ENCODE measurements around the gene MED13. TPM values are rescaled to one million over a fixed set of nuclear protein-coding genes. Genes with fewer than 3 reads are reported as not detected.

MED13 gene
- total RNA-seq, 1 donor from 2014 or later: 130 TPM

GRCh38 chr17:62049299-62049698 is 15.8 kb downstream of the MED13 start:
- H3K4me1 Mint-ChIP-seq (ENCODE audit: low read depth, unreplicated experiment): peaks cover 26% of the 10 kb centered on the region
- TF ChIP-seq CTCF (IDR thresholded peaks at IDR 0.05; ENCODE audit: partially characterized antibody, unreplicated experiment): no peak
- H3K36me3 Mint-ChIP-seq (ENCODE audit: unreplicated experiment): no peaks in the 10 kb centered on the region
- peaks cover 8% of the 10 kb centered on the region for H3K27me3 Mint-ChIP-seq (ENCODE audit: unreplicated experiment)
- no peak overlapping the region for H3K4me3 Mint-ChIP-seq (ENCODE audit: unreplicated experiment)
- no peak for DNase-seq
- peak overlapping the region; percentile 14 for H3K27ac Mint-ChIP-seq (ENCODE audit: unreplicated experiment)
- peaks cover 4% of the 10 kb centered on the region for H3K9me3 Mint-ChIP-seq (ENCODE audit: unreplicated experiment)

GRCh38 chr17:62048262-62048661 is 16.8 kb downstream of the MED13 start:
- Mint-ChIP-seq H3K27ac (ENCODE audit: unreplicated experiment) (no peak overlapping the region), H3K9me3 (ENCODE audit: unreplicated experiment) (peaks cover 4% of the 10 kb centered on the region), H3K36me3 (ENCODE audit: unreplicated experiment) (no peaks in the 10 kb centered on the region), H3K4me3 (ENCODE audit: unreplicated experiment) (no peak overlapping the region), H3K4me1 (ENCODE audit: low read depth, unreplicated experiment) (peaks cover 26% of the 10 kb centered on the region), H3K27me3 (ENCODE audit: unreplicated experiment) (peaks cover 8% of the 10 kb centered on the region)
- TF ChIP-seq CTCF (IDR thresholded peaks at IDR 0.05; ENCODE audit: partially characterized antibody, unreplicated experiment): no peak
- no peak for DNase-seq

GRCh38 chr17:62045517-62045916 is 19.6 kb downstream of the MED13 start:
- Mint-ChIP-seq H3K4me1 (ENCODE audit: low read depth, unreplicated experiment) (peaks cover 14% of the 10 kb centered on the region), H3K36me3 (ENCODE audit: unreplicated experiment) (no peaks in the 10 kb centered on the region), H3K27me3 (ENCODE audit: unreplicated experiment) (peaks cover 8% of the 10 kb centered on the region), H3K27ac (ENCODE audit: unreplicated experiment) (no peak overlapping the region), H3K9me3 (ENCODE audit: unreplicated experiment) (peaks cover 4% of the 10 kb centered on the region), H3K4me3 (ENCODE audit: unreplicated experiment) (no peak overlapping the region)
- no peak for DNase-seq
- TF ChIP-seq CTCF (IDR thresholded peaks at IDR 0.05; ENCODE audit: partially characterized antibody, unreplicated experiment): no peak

- no peaks in the 10 kb centered on the region for H3K36me3 Mint-ChIP-seq (ENCODE audit: unreplicated experiment)
- no peak for TF ChIP-seq CTCF (IDR thresholded peaks at IDR 0.05; ENCODE audit: partially characterized antibody, unreplicated experiment)
- H3K27ac Mint-ChIP-seq (ENCODE audit: unreplicated experiment): no peak overlapping the region
- H3K4me1 Mint-ChIP-seq (ENCODE audit: low read depth, unreplicated experiment): peaks cover 14% of the 10 kb centered on the region
- H3K27me3 Mint-ChIP-seq (ENCODE audit: unreplicated experiment): peaks cover 8% of the 10 kb centered on the region
- H3K4me3 Mint-ChIP-seq (ENCODE audit: unreplicated experiment): no peak overlapping the region
- no peak for DNase-seq
- peaks cover 4% of the 10 kb centered on the region for H3K9me3 Mint-ChIP-seq (ENCODE audit: unreplicated experiment)
These were observed 20.0 kb downstream of the MED13 start for GRCh38 chr17:62045109-62045508.

- Mint-ChIP-seq H3K4me1 (ENCODE audit: low read depth, unreplicated experiment) (peaks cover 13% of the 10 kb centered on the region), H3K9me3 (ENCODE audit: unreplicated experiment) (peaks cover 4% of the 10 kb centered on the region), H3K4me3 (ENCODE audit: unreplicated experiment) (no peak overlapping the region), H3K27me3 (ENCODE audit: unreplicated experiment) (peaks cover 3% of the 10 kb centered on the region), H3K36me3 (ENCODE audit: unreplicated experiment) (no peaks in the 10 kb centered on the region), H3K27ac (ENCODE audit: unreplicated experiment) (peak overlapping the region; percentile 39)
- DNase-seq: no peak
- TF ChIP-seq CTCF (IDR thresholded peaks at IDR 0.05; ENCODE audit: partially characterized antibody, unreplicated experiment): no peak
These were observed 21.5 kb downstream of the MED13 start for GRCh38 chr17:62043602-62044001.

Data from glutamatergic neuron (in vitro differentiated cells).